Posterior vena cava (tissue), 2 donors: Measurements from ENCODE around the gene VEGFA. TPM values are rescaled to one million over a fixed set of nuclear protein-coding genes. Genes with fewer than 3 reads are reported as not detected.

Source experiments
- DNase-seq: peaks from one replicate; pipeline ENCODE4 v3.0.0-alpha.2; 2020; ENCODE audit warnings: low spot score
- intact Hi-C, 2 donors: fragments of 100-400 bp; cut with DNase I; formaldehyde crosslinking; loops; one replicate each; pipeline versions ENCODE4 v1.14.1 to v1.14.2; 2022 to 2023
- long read RNA-seq, 2 donors: library from polyadenylated mRNA; unstranded; transcript quantifications; one replicate each; pipeline ENCODE4 v2.0.0, GENCODE V29; 2020 to 2021
- total RNA-seq, 2 donors: library from RNA; stranded (reverse); fragmentation: NEBNext Ultra II Directional; extraction: Animal tissue kit (Norgen Biotek cat#: 25700); gene quantifications; one replicate each; pipeline ENCODE4 v1.2.1, GENCODE V29; 2021
- donor health status: DM: yes; HTN: yes; CAD: no.
- donor health status: DM: yes; HTN: yes; CAD: no.

VEGFA gene
- 10 to 100 TPM; 88.4 to 91.7 TPM for total RNA-seq
- long read RNA-seq, donor 1, transcript VEGFA-227 (6 exons, 984 nt), result major isoform, 23 of 42 reads
- long read RNA-seq, donor 1, transcript VEGFA-205 (7 exons, 3,535 nt), result minor isoform, 10 of 42 reads
- long read RNA-seq, donor 1, partial matches to known transcripts, result 2 of 42 reads
- long read RNA-seq, donor 1, other reads (novel, unspliced or antisense), result 5 of 42 reads
- long read RNA-seq, donor 2, partial matches to known transcripts, result 0 of 6 reads
- long read RNA-seq, donor 2, other reads (novel, unspliced or antisense), result 6 of 6 reads

DNA sequence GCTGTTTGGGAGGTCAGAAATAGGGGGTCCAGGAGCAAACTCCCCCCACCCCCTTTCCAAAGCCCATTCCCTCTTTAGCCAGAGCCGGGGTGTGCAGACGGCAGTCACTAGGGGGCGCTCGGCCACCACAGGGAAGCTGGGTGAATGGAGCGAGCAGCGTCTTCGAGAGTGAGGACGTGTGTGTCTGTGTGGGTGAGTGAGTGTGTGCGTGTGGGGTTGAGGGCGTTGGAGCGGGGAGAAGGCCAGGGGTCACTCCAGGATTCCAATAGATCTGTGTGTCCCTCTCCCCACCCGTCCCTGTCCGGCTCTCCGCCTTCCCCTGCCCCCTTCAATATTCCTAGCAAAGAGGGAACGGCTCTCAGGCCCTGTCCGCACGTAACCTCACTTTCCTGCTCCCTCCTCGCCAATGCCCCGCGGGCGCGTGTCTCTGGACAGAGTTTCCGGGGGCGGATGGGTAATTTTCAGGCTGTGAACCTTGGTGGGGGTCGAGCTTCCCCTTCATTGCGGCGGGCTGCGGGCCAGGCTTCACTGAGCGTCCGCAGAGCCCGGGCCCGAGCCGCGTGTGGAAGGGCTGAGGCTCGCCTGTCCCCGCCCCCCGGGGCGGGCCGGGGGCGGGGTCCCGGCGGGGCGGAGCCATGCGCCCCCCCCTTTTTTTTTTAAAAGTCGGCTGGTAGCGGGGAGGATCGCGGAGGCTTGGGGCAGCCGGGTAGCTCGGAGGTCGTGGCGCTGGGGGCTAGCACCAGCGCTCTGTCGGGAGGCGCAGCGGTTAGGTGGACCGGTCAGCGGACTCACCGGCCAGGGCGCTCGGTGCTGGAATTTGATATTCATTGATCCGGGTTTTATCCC, at the start of gene VEGFA:
VEGFA (plus strand) TSS at position 686 of the 846 bp plus-strand sequence.
- DNase-seq, result peak; percentile 97
- intact Hi-C loops, result loop anchor here (2.0 to 10.0 kb wide), 4 partner anchors 102 to 309 kb away; no protein-coding TSS in a partner anchor

DNA sequence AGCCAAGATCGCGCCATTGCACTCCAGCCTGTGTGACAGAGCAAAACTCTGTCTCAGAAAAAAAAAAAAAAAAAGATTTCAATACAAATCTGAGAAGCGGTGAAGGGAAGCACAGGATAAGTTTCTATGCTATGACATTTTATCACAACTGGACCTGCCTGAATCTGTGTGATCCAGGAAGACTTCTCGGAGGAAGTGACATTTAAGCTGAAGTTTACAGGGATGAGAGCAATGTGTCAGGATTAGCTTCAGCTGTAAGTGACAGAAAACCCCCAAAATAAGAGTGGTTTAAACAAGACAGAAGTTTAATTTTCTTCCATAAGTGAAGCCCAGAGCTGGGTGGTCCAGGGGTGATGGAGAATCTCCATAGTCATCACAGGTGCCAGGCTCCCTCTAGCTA, 49.0 kb upstream of the VEGFA start:
- DNase-seq, result peak; percentile 14
- intact Hi-C loops, result loop anchor here in 1 of 2 donors (5.0 kb wide), 1 partner anchor 36 kb away; no protein-coding TSS in a partner anchor

DNA sequence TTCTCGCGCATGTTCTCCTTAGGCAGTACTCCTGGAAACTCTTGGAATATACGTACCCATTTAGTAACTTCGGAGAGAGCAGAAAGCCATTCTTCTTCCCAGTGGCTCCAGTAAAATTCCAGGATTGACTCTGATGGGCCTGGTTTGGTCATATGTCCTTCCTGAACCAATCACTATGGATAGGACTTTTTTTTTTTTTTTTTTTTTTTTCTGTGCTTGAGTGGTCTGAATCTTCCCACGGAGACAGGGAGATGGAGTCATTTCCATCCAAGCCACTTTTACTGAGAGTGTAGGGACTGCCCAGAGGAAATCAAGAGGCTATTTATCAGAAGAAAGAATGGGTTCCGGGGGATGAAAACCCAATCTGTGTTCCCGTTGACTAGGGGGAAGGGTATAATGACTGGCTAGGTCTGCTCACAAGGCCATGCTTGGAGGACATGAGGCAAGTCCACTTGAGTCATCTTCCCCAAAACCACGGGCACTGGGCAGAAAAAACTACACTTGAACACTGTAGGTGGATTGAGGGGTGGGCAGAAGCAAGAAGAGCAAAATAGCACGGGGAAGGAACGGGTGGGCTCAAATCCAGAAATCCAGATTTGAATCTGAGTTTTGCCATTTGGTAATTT, 47.0 kb upstream of the VEGFA start:
- intact Hi-C loops, result loop anchor here (1.0 to 5.0 kb wide), 3 partner anchors 34 to 356 kb away; no protein-coding TSS in a partner anchor
- DNase-seq, result peak; percentile 15

DNA sequence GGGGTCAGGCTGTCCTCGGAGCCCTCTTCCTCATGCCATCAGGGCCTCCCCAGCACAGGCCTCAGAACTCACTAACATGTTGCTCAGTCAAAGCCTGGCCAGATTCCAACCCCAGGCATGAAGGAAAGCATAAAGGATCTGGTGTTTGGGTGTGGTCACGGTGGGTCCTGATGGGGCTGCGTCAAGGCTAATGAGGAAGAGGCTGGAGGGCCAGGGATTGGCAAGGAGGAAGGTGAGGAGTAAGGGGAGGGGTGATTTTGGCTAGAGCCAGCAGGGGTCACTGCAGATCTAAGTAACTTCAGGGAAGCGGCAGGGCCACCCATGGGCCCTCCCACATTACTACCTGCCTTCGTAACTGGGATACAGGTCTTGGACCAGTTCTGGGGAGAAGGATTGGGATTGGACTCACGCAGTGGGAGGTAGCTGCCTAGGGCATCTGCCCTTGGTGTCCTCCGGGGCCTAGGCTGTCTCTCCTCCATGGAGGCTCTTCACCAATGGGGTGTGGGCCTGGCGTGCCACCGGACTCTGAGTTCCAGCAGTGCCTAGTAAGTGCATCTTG, 46.2 kb upstream of the VEGFA start:
- intact Hi-C loops, result loop anchor here (1.0 to 5.0 kb wide), 4 partner anchors 33 to 355 kb away; no protein-coding TSS in a partner anchor
- peak; percentile 81 for DNase-seq

DNA sequence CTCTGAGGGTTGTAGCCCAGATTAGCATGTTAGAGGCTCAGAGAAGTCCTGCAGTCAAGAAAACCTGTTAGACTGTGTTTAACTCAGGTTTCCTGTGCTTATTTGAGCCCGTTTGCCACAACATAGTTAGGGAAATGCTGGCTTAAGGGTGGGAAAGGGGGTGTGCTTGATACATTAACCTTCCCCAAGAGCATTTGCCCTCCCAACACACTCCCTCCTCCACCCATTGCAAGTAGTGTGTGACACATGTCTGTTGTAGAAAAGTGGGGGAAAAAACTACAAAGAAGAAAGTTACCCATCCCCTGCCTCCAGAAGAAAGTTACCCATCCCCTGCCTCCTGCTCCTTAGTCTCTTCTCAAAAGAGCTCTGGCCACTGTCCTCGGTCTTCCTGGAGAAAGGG, 45.7 kb upstream of the VEGFA start:
- intact Hi-C loops, result loop anchor here (2.0 to 5.0 kb wide), 2 partner anchors 33 to 352 kb away; no protein-coding TSS in a partner anchor
- peak; percentile 5 for DNase-seq

DNA sequence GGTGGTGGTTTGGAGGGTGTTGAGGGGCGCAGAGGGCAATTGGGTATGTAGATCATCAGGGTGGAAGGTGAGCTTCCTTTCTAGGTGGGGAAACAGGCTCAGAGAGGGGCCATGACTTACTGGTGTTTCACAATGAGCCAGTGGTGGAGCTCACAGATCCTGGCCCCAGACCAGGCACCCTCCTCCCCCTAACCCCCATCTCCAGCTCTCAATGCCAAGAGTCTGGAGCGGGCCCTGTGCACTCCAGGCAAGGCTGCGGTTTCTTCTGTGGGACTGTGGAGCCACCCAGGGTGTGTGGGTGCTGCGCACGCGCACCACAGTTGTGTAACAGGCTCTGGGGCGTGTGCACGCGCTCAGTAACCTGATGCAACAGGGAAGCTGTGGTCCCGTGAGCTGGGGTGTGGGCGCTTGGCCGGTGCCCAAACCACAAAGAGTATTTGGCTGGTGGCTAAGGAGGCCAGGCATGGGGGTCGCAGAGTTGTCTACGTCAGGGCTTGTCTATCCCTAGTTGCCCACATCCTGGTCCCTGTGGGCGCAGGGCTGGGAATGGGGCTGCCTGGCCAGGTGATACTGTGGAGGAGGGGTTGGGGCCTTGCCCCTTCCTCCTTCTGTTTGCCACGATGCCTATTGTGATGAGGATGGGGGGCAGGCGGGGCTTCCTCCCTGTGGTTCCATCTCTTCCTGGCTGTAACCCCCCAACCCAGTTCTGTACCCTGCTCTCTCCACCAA, 44.9 kb upstream of the VEGFA start:
- intact Hi-C loops, result loop anchor here (2.0 to 5.0 kb wide), 2 partner anchors 32 to 352 kb away; no protein-coding TSS in a partner anchor
- DNase-seq, result peak; percentile 96

DNA sequence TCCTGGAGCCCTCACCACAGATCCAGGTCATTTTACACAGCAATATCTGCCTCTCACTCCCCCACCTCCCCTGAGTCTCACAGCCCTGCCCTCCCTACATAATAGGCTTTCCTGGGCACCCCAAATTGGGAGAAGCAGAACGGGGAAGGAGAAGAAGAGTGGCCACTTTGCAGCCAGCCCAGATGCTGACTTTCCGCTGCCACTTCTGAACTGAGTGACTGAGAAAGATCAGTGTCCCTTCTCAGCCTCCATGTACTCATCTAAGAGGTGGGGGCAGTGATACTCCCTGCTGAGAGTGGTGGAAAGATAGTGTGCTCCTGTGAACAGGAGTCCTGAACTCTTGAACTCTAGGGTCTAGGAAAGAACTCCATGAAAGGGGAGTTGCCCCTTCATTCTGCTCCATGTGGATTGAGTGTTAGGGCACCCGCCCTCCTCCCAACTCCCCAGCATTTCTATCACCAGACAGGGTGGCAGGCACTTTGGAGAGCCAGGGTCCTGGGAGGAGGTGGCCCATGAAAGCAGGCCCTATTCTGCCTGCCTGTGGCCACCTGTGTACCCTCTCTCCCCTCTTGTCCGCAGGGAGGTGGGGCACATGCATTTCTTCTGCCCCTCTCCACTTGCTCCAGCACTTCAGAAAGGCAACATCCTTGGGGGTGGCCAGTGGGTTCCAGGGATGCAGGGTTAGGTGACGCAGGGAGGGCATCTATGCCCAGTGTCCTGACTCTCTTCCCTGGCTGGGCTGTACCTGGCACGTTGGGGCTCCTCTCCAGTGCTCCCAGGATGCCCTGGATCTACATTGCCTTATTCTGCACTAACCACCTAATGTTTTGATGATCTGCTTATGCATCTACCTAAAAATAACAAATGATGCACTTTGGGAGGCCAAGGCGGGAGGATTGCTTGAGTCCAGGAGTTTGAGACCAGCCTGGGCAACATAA, 44.1 kb upstream of the VEGFA start:
- peak; percentile 67 for DNase-seq
- intact Hi-C loops, result loop anchor here in 1 of 2 donors (2.0 kb wide), 1 partner anchor 351 kb away; no protein-coding TSS in a partner anchor

DNA sequence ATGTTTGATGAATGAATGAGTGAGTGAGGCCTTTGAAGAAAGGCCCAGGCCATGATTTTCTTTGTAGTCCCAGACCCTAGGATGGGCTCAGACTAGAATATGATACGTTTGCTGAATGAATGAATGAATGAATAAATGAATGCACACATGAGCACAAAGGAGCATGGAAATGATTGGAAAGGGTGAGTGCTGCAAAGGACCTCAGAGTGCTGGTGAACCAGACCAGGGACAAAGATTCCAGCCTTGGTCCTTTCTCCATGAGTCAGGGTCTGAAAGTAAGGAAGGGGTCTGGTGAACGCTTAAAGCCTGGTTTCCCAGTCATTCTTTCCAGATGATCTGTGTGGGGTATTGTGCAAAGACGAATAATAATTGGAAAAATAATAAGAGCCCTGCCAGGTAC, 42.4 kb upstream of the VEGFA start:
- intact Hi-C loops, result no loop called here
- DNase-seq, result no peak

DNA sequence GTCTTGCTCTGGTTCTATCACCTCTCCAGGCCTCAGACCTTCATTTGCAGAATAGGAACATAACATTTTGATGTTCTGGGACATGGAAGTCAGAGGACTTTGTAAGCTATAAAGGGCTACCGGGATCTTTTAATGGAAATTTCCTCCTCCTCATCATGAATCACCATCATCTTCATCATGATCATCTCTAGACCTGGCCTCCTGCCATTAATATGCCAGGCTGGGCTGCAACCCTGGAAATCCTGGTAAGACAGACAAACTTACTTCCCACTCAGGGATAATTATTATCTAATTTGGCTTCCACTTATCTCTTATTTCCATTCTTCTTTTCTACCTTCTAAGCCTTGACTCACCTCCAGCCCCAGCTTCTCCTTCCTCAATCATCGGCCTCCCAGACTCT, 41.4 kb upstream of the VEGFA start:
- DNase-seq, result peak; percentile 8
- intact Hi-C loops, result no loop called here

DNA sequence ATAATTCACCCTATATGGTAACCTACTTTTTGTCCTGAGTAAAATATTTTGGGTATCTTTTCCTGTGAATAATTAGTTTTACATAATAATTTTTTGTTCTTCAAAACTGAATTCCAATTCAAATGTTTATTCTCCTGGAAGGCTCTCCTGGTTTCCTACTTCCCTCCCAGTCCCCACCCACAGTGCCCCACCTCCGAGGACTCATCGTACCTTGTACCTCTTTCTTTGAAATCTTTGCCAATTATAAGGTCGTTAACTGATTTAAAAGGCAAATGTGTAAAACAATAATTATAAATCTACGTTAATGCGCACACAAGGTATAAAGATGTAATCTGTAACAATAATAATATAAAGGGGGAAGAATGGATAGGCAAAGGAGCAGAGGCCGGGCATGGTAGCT, 40.5 kb upstream of the VEGFA start:
- DNase-seq, result peak; percentile 46
- intact Hi-C loops, result no loop called here

DNA sequence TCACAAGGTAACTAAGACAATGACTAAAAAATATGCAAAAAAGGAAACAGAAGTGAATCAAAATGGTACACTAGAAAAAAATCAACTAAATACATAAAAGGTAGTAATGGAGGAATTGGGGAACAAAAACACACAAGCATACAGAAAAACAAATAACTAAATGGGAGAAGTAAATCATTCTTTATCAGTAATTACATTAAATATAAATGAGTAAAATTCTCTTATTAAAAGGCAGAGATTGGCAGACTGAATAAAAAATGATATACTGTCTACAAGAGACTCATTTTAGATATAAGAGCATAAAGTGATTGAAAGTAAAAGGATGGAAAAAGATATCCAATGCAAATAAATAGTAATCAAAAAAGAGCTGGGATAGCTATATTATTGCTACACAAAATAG, 39.4 kb upstream of the VEGFA start:
- no peak for DNase-seq
- intact Hi-C loops, result no loop called here

DNA sequence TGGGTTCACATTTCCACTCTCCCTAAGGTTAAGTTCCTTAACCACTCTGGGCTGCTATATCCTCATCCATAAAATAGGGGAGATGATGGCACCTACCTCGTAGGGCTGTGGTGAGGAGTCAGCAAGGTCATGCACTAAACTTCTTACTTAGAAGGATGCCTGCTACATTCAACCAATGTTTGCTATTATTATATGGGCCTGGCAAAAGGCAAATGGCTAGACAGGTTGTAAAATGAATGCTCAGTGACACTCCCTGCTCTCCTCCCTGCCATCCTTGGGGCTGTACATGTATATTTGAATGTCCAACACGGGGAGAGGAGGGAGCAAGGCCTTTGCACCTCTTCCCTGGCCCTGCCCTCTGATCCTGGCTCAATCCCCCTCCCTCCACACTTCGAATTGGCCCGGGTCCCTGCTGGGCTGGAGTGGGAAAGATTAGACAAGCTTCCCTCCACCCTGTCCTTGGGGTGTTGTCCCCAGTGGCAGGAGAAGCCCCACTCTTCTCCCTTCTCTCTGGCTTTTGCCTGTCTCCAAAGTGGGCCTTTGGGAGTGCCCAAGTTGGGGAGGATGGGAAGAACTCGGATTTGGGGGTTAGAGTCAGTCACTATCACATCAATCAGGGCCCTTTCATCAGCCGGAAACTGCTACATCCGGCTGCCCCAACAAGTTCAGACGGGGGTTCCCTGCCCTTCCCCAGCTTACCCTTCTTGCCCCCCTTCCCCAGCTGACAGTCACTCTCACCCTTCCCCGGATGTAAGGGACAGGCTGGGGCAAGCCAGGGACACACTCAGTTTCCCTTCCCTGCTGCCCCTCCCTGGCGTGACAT, 36.3 kb upstream of the VEGFA start:
- DNase-seq, result peak; percentile 47
- intact Hi-C loops, result no loop called here

DNA sequence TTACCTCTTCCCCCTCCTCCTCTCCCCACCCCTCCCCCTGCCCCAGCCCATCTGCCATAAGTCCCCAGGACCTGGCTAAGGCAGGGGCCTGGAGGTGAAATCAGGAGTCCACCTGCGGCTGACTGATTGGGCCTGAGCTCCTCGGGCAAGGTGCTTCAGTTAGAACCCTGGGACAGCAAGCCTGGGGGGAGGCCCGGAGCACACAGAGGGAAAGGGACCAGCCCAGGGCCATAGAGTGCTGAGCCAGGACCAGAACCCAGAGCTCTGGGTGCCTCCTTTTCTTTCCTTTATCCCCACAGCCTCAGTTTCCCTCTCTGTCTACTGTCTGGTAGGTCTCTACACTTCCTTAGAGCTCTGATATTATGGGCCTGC, 35.7 kb upstream of the VEGFA start:
- intact Hi-C loops, result no loop called here
- peak; percentile 55 for DNase-seq

DNA sequence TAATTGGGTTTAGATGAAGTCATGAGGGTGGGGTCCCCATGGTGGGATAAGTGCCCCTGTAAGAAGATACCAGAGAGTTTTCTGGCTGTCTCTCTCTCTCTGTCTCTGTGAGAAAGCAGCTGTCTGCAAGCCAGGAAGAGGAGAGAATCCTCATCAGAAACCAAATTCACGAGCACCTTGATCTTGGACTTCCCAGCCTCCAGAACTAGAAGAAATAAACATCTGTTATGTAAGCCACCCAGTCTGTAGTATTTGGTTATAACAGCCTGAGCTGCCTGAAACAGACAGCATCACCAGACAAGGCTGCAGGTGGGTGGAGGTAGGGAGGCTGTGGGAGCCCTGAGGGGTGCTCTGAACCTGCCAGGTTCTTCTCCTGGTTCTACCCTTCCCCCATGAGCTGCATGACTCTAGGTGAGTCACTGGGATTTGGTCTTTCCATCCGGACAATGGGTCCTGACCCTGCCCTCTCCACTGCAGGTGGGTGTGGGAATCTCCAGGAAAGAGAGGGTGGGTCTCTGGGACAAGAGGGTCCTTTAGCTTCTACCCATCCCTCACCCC, 34.3 kb upstream of the VEGFA start:
- intact Hi-C loops, result no loop called here
- no peak for DNase-seq

DNA sequence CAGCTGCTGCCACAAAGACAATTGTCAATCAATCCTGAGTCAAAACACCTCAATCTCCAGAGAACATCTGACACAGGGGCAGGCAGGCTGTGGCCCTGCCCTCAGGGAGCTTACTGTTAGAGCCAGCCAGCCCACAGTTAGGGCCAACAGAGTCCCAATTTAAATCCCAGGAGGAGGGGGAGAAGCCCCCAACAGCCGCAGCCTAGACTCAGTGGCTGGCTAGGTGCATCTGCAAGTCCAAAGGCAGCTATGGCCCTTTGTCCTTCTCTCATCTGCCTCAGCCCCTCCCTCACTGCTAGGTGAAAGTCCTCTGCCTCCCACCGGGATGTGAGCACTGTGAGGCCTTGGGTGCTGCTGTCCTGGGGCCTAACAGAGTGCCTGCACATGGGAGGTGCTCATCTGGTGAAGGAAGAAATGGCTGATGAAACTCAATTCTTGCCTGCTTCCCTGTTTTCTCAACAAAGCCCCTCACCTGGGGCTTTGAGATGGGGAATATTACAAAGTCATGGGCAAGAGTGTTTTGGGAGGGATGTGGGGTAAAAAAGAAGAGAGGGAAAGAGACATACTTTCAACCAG, 33.7 kb upstream of the VEGFA start:
- DNase-seq, result no peak
- intact Hi-C loops, result no loop called here

DNA sequence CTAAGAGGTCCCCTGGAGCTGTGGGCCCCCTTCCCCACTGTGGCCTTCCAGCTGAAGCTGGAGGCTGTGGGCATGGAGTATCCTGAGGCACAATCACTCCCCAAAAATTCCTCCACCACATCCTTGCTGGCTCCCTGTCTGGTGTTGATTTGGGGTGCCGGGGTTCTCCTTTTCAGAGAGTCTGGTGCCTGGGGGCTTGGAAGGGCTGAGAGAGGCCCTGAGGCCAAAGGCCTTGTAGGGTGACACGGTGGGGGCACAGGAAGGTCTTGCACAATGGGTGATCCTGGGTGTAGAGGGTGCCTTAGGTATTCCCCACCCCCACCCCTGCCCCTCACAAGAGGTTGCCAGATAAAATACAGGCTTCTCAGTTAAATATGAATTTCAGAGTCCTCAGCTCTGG, 33.2 kb upstream of the VEGFA start:
- no peak for DNase-seq
- intact Hi-C loops, result no loop called here
